GM18909 (cell line): ENCODE results near the gene PGBD5.
"Not testable (repeated sequence)": the region's sequence is repeated elsewhere in the genome, so short reads cannot be mapped to it uniquely, and the experiment has no call there.

ENCODE experiments used
- ATAC-seq: cut with Tn5 transposase; IDR thresholded peaks from one replicate; pipeline ENCODE4 v1.9.1; 2021; ENCODE audit warnings: mild to moderate bottlenecking; ENCODE audit not compliant: unreplicated experiment, poor library complexity

The PGBD5 gene, protein sequence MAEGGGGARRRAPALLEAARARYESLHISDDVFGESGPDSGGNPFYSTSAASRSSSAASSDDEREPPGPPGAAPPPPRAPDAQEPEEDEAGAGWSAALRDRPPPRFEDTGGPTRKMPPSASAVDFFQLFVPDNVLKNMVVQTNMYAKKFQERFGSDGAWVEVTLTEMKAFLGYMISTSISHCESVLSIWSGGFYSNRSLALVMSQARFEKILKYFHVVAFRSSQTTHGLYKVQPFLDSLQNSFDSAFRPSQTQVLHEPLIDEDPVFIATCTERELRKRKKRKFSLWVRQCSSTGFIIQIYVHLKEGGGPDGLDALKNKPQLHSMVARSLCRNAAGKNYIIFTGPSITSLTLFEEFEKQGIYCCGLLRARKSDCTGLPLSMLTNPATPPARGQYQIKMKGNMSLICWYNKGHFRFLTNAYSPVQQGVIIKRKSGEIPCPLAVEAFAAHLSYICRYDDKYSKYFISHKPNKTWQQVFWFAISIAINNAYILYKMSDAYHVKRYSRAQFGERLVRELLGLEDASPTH

DNA sequence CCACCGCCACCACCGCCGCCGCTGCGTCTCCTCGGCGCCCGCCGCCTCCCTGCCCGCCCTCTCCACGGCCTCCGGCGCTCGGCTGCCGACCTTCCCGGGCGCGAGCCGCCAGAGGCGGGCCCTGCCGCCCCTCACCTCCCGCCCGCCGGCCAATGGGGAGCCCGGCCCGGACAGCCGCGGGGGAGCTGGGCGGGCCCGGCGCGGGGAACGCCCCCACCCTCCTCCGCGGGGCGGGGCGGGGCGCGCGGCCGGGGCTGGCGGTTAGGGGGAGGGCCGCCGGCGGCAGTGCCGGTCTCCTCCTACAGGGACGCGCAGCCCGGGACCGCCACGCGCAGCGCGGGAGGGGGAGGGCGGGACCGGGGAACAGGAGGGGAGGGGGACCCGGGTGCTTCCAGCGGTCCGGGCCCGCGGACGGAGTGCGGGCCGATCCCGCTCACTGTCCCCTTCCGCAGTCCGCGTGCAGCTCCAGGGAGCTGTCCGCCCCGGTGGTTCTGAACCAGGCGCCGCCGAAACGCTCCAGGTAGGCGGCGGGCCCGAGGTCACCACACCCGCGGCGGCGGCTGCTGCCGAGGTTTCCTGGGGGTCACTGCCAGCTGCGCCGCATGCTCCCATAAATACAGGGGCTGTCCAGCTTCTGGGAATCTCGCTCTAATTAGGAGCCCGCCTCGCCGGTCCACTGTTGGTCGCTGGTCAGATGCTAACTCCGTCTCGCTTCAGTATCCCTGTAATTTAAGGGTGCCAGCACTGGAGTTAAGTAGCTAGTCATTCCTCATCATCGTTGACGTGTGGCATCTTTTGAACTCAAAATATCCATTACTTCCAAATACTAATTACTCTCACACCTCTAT, at the start of gene PGBD5:
TSS of gene PGBD5 (minus strand) at position 87 of the 848 bp plus-strand sequence. CDS start 404 bp downstream, outside the sequence.
- ATAC-seq = peak; percentile 82

DNA sequence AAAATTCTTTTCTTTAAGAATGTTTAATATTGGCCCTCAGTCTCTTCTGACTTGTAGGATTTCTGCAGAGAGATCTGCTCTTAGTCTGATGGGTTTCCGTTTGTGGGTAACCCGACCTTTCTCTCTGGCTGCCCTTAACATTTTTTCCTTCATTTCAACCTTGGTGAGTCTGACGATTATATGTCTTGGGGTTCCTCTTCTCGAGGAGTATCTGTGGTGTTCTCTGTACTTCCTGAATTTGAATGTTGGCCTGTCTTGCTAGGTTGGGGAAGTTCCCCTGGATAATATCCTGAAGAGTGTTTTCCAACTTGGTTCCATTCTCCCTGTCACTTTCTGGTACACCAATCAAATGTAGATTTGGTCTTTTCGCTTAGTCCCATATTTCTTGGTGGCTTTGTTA, 48.8 kb upstream of the PGBD5 start:
- not testable (repeated sequence) for ATAC-seq

DNA sequence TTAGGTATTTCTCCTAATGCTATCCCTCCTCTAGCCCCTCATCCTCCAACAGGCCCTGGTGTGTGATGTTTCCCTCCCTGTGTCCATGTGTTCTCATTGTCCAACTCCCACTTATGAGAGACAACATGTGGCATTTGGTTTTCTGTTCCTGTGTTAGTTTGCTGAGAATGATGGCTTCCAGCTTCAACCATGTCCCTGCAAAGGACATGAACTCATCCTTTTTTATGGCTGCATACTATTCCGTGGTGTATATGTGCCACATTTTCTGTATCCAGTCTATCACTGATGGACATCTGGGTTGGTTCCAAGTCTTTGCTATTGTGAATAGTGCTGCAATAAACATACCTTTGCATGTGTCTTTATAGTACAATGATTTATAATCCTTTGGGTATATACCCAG, 44.6 kb upstream of the PGBD5 start:
- ATAC-seq = not testable (repeated sequence)

DNA sequence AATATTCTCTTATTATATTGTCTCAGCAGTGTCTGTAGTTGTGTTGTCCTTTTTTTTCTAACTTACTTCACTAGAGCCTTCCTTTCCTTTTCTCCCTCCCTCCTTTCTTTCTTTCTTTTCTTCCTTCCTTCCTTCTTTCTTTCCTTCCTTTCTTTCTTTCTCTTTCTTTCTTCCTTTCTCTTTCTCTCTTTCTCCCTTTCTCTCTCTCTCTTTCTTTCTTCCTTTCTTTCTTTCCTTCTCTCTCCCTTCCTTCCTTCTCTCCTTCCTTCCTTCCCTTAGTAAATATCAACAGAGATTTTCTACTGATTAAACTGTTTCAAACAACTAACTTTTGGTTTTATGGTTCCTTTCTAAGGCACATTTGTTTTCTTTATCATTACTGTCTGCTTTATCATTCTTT, 43.1 kb upstream of the PGBD5 start:
- ATAC-seq = no peak

DNA sequence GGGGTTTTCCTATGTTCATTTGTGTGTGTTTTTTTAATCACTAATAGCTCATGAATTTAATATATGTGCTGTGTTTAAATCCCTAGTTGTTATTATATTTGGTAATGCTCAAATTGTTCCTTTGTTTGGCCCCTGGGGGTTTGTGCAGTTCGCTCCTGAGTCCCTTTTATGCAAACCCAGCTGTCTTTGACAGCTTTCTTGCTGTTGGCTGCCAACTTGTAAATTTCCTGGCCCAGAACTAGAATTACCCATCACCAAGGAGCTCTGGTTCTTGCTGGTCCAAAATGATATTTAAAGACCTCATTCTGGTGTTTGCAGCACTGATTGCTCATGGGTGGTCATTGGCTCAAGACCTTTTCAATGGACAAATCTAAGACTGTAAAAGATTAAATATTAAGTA, 39.6 kb upstream of the PGBD5 start:
- no peak for ATAC-seq

DNA sequence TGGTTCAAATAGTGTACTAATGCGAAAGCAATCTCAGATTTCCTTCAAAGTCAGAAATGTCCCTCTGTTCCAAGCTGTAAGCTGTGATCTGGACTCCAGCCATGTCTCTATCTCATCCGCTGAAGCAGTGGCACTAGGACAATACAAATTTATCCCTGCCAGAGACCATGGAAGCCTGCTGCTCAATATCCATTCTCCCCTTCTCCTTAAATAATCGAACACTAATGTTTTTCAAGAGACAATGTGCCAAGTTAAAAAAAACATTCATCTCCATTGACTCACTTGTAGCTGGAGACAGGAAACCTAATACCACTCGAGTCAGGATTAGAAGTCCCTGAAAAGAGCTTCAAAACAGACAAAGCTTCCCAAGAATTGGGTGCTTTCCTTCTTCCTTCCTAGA, 38.5 kb upstream of the PGBD5 start:
- ATAC-seq = no peak

DNA sequence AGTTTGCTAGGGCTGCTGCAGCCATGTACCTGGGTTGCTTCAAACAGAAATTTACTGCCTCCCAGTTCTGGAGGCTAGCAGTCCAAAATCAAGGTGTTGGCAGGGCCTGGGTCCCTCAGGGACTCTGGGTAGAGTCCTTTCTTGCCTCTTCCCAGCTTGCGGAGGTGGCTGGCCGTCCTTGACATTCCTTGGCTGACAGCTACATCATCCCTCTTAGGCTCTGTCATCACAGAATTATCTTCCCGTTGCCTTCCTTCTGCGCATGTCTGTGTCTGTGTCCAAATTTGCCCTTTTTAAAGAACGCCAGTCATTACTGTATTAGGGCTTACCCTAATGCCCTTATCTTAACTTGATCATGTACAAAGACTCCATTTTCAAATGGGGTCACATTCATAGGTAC, 37.6 kb upstream of the PGBD5 start:
- no peak for ATAC-seq

DNA sequence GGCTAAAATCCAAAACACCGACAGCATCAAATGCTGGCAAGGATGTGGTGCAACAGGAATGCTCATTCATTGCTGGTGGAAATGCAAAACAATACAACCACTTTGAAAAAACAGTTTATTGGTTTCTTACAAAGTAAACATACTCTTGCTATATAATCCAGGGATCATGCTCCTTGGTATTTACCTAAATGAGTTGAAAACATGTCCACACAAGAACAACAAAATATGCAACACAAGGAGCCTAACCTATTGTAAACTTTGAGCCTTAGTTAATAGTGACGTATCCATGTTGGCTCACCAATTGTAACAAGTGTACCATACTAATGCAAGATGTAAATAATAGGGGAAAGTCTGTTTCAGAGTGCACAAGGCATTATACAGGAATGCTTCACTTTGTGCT, 37.2 kb upstream of the PGBD5 start:
- ATAC-seq = no peak

DNA sequence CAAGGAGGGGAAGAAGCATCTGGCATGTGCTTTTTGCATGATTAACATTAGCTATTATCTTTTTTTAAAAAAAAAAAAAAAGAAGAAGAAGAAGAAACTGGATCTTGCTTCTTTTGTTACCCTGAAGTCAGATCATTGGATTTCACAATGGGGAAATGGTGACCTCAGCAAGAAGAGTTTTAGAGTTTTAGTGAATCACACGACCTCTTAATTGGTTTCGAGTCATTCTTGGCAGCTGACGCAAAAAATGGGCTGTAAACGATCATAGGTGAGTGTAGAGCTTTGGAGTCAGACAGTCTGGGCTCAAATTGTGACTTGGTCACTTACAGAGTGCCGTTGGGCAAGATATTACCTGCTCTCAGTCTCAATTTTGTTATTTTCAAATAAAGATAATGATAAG, 33.3 kb upstream of the PGBD5 start:
- no peak for ATAC-seq

DNA sequence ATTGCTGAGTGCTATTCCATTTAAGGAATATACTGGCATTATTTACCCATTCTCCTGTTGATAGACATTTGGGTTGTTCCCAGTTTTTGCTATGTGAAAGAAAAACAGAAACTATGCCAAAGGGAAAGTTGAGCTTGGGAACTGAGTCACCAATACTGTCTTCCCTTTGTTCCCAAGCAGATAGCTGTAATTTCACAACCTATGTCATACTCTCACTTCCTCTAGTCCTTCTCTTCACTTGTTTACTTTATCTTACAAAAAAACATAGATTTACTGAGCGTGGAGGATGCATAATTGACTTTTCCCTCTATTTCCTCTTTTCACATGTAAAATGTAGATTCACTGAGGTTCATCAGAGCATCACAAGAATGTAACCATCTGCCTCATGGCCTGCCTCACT, 32.4 kb upstream of the PGBD5 start:
- no peak for ATAC-seq

DNA sequence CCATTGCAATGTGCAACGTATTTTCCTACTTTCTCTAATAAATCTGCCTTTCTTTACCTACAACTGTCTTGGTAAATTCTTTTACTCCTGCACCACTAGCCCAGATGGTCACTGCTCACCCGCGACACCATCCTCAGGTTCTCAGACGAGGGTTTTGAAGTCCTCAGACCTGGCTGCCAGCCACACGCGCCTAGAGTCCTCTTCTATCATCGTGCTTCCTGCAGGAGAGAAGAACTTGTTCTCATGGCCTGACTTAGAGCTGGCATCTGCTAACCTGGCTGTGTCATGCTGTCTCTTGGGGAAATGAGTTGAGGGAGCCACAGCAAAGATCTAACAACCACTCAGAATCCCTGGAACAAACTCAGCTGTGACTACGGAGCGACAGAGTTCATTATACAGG, 30.3 kb upstream of the PGBD5 start:
- ATAC-seq = no peak

DNA sequence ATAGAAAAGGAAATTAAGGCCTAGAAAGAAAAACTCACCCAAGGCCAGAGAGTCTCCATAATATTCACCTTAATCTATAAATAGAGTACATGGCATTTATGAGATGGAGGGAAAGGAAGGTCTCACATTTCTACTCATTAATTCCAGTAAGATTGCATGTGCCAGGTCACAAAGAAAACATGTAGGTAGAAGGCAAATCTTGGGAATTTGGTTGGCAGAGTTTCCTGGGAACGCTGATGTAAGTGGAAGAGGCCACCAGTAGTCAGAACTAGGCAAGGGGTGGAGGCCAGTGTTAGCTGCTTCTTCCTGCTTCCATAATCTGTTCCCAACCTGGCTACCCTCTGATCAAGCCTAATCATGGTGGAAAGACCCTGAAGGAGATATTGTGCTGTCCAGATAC, 29.2 kb upstream of the PGBD5 start:
- no peak for ATAC-seq

DNA sequence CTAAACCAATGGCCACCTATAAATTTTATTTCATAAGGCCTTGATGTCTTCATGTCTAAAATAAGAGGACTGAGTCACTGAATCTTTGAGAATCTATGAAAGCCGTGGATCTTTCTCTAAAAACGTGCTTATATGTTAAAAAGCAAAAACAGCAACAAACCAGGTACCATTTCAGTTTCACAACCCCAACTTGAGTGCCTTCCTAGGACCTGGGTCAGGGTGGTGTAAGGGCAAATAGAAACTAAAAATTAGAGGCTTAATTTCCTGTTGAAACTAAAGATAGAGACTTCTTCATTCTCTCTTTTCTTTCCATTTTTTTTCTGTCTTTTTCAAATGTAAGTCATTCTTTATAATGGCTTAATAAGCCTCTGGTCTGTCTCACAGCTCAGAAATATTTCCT, 27.2 kb upstream of the PGBD5 start:
- no peak for ATAC-seq

DNA sequence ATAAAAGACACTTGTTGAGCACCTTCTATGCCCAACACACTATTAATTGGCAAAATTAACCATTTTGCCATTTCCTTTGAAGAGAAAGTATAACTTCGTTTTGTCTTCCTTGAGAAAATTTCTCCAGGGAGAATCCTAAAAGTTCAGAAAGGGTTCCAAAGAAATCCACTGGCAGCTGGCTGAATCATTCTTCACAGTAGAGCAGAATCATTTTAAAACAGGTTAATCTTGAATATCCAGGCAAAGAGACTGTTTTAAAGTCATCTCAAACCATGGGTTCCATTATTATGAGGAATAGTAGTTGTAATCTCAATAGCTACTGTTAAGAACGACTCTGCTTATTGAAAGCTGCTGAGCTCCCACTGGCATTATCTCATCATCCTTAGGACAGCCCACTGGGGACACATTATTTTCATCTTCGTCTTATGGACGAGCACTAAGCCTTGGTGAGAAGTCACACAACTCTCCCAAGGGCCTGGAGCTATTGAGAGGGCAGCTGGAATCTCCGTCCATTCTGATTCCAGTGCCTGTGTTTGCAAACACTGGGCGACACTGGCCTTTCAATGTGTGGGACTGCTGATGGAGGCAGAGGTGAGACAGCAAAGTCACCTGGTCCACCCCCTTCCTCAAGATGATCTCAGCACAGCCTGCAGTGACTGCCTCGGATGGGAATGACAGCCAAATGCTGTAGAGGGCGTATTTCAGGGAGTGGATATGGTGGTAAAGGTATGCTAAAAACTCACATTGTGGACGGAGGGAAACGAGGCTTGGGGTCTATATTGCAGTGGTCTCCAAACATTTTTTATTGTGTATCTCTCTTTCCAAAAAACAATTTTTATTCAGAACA, 15.3 kb upstream of the PGBD5 start:
- no peak for ATAC-seq

DNA sequence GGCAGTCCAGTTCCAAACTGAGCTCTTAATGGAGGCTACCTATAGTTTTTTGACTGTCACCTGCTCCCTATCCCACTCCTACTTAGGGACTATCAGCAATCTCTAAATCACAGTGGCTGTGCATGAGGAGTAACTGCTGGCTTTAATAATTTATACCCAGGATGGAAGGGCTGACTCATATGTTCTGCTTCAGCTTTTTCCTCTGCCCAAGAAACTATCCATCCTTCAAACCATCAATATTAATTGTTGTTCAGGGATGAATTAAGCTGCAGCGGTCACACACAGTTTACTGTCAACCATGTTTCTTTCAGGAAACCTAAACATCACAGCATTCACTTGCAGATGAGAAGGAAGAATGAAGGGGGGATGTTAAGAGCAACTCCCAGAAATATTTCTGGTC, 9.0 kb upstream of the PGBD5 start:
- no peak for ATAC-seq

DNA sequence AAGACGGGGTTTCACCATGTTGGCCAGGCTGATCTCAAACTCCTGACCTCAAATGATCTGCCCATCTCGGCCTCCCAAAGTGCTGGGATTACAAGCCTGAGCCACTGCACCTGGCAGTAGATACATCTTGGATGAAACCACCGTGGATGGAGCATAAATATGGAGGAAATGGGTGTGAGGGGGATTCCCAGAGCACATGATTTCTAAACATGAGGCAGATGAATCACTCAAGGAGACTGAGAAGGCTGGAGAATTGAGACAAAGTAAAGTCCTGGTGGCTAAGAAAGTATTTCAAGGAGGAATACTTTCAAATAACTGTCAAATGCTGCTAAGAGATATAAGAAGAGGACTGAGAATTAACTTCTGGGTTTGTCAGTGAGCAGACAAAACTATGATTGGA, 5.4 kb upstream of the PGBD5 start:
- no peak for ATAC-seq

DNA sequence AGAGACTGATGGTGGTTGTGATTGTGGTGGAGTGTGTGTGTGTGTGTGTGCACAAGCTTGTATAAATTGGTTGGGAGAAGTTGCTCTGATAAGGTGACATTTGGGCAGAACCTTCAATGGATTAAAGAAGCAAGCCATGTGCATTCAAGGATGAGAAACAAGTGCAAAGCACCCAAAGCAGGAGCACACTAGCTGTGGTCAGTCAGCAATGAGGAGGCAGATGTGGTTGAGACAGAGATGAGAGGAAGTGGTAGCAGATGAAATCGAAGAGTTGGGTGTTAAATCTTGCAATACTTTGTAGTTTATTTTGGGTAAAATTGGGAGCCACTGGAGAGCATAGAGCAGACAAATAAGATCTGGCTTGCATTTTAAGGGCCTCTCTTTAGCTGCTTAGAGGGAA, 4.4 kb upstream of the PGBD5 start:
- no peak for ATAC-seq

DNA sequence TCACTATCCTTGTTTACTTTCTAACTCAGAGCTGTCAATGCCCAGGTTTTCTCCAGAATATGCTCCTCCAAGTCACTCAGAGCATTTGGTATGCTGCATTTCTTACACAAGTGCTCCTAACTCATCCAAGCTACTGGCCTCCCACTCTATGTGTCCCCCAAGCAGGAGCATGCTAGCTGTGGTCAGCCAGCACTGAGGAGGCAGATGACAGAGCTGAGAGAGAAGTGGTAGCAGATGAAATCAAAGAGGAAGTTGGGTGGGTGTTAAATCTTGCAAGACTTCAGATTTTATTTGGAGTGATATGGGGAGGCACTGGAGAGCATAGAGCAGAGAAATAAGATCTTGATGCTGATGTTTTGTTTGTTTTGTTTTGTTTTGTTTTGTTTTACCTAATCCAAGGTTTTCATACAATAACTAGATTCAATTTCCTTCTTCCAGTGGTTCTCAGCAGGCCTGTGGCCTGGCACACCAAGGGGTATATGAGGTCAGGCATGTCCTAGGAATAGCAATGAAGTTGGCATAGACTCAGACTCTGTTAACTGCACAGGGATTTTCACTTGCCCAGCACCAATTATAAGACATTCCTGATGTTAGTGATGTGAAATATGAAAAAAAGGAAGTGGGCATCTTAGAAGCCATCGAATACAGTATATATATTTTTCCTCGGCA, 3.1 kb upstream of the PGBD5 start:
- no peak for ATAC-seq

DNA sequence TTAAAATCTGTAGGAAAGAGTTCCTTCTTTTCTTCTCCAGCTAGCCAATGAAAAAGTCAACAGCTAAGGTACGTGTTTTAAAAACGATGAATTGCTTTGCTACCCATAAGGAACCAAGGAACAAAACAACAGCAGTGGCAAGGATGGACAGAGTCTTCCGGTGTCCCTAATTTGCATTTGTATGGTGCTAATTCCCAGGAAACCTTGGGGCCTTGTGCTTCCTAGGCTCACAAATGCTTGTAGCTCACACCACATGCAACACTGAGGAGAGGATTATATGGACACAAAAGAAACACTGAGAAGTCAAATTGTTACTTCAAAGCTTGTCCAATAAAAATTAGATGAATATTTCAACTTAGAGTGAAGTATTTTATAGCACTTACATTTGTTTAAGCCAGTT, 1.8 kb upstream of the PGBD5 start:
- no peak for ATAC-seq
